Fibroblast of lung (primary cell): ENCODE data around the gene MTFR2.

ENCODE experiments used
- EZH2 ChIP-seq: IDR thresholded peaks from 2 replicates; pipeline ENCODE4 v1.5.1; 2012; ENCODE audit warnings: low read length, control low read depth, mild to moderate bottlenecking; ENCODE audit errors: missing control alignments
- TF ChIP-seq, protein P1 (sequence below), 2 donors: IDR thresholded peaks in 1 of 2; conservative IDR thresholded peaks in 1 of 2; 1 replicate in 1 of 2; 2 replicates in 1 of 2; pipeline ENCODE4 v1.5.1; 2011 to 2012; ENCODE audit warnings: low read length in 2 of 2, control low read depth in 1 of 2, inconsistent platforms in 1 of 2, low read depth in 1 of 2, mild to moderate bottlenecking in 1 of 2

DNA sequence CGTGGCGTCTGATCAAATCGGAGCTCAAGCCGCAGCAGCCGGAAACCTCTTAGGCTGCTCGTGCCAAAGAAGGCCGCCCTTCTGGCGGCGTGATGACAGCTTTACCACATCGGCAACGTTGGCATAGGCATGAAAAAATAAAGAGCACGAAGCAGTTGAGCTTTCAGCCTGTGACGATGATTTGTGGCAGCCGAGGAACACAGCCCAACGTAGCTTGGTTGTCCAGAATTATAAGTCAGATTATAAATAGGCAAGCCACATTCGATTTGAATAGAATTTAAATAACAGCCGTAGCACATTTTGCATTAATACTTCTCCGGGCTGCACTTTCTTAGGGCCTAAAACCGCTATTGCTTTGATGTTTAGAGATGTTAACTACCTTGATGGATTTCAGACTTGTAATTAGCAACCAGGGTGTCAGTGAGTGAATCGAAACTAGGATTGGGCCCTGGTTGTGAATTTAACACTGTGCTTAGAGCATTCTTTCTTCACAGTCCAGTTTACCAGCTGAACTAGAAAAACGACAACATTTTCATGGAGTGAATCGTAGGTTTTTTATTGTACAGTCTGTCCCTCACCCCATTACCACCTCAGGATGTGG is 40.4 kb upstream of the MTFR2 start:
- TF ChIP-seq, protein P1, sequence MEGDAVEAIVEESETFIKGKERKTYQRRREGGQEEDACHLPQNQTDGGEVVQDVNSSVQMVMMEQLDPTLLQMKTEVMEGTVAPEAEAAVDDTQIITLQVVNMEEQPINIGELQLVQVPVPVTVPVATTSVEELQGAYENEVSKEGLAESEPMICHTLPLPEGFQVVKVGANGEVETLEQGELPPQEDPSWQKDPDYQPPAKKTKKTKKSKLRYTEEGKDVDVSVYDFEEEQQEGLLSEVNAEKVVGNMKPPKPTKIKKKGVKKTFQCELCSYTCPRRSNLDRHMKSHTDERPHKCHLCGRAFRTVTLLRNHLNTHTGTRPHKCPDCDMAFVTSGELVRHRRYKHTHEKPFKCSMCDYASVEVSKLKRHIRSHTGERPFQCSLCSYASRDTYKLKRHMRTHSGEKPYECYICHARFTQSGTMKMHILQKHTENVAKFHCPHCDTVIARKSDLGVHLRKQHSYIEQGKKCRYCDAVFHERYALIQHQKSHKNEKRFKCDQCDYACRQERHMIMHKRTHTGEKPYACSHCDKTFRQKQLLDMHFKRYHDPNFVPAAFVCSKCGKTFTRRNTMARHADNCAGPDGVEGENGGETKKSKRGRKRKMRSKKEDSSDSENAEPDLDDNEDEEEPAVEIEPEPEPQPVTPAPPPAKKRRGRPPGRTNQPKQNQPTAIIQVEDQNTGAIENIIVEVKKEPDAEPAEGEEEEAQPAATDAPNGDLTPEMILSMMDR (conservative IDR thresholded peaks at IDR 0.05 in 1 of 2, IDR thresholded peaks at IDR 0.05 in 1 of 2; ENCODE audit: low read depth in 1 of 2, low read length in 2 of 2): no peak
- TF ChIP-seq EZH2: no peak
